Neural crest cell (in vitro differentiated cells): ENCODE measurements around the gene QPCT. TPM values are rescaled to one million over a fixed set of nuclear protein-coding genes. Genes with fewer than 3 reads are reported as not detected.

ENCODE experiments used
- DNase-seq: peaks from one replicate; pipeline ENCODE4 v3.0.0; 2021; ENCODE audit warnings: low read depth, mixed read lengths, low spot score
- H3K27ac Mint-ChIP-seq: one replicate; pipeline ENCODE4 v1.8.0; 2021; ENCODE audit warnings: mild to moderate bottlenecking, mixed read lengths; ENCODE audit not compliant: unreplicated experiment
- H3K27me3 Mint-ChIP-seq: 2 replicates; pipeline ENCODE4 v1.8.0; 2021; ENCODE audit warnings: low read depth, mild to moderate bottlenecking, mixed read lengths
- H3K36me3 Mint-ChIP-seq: 2 replicates; pipeline ENCODE4 v1.8.0; 2021; ENCODE audit warnings: low read depth, mild to moderate bottlenecking, mixed read lengths
- H3K4me1 Mint-ChIP-seq: 2 replicates; pipeline ENCODE4 v1.8.0; 2021; ENCODE audit warnings: mixed read lengths
- H3K4me3 Mint-ChIP-seq: one replicate; pipeline ENCODE4 v1.8.0; 2021; ENCODE audit warnings: mild to moderate bottlenecking, mixed read lengths
- H3K9me3 Mint-ChIP-seq: 2 replicates; pipeline ENCODE4 v1.8.0; 2021; ENCODE audit warnings: mixed read lengths
- CTCF ChIP-seq: fragments of 200-600 bp; sonication (generic); conservative IDR thresholded peaks from 2 replicates; pipeline ENCODE4 v1.5.0; 2021; ENCODE audit warnings: antibody characterized with exemption, mild to moderate bottlenecking
- total RNA-seq: library from RNA; stranded (reverse); gene quantifications from 2 replicates; pipeline ENCODE4 v1.2.1, GENCODE V29; 2021

QPCT gene
- total RNA-seq, 1 donor from 2014 or later = not detected

GRCh38 chr2:37316181-37316580 is 28.2 kb upstream of the QPCT start:
- Mint-ChIP-seq H3K36me3 (no peaks in the 10 kb centered on the region), H3K4me3 (no peak overlapping the region), H3K27ac (peak overlapping the region; percentile 85), H3K9me3 (no peaks in the 10 kb centered on the region), H3K4me1 (peaks cover 26% of the 10 kb centered on the region), H3K27me3 (no peaks in the 10 kb centered on the region)
- DNase-seq = no peak
- TF ChIP-seq CTCF = no peak

- no peak for DNase-seq
- H3K36me3 Mint-ChIP-seq = no peaks in the 10 kb centered on the region
- no peaks in the 10 kb centered on the region for H3K9me3 Mint-ChIP-seq
- no peak overlapping the region for H3K27ac Mint-ChIP-seq
- no peaks in the 10 kb centered on the region for H3K27me3 Mint-ChIP-seq
- no peak for TF ChIP-seq CTCF
- H3K4me1 Mint-ChIP-seq = peaks cover 39% of the 10 kb centered on the region
- H3K4me3 Mint-ChIP-seq = no peak overlapping the region
Observed at GRCh38 chr2:37317746-37318145, 26.7 kb upstream of the QPCT start.

GRCh38 chr2:37318401-37318800 is 26.0 kb upstream of the QPCT start:
- Mint-ChIP-seq H3K27me3 (peaks cover 2% of the 10 kb centered on the region), H3K9me3 (no peaks in the 10 kb centered on the region), H3K4me3 (no peak overlapping the region), H3K36me3 (no peaks in the 10 kb centered on the region), H3K4me1 (peaks cover 37% of the 10 kb centered on the region), H3K27ac (no peak overlapping the region)
- no peak for DNase-seq
- no peak for TF ChIP-seq CTCF

GRCh38 chr2:37319754-37320609 is 24.4 kb upstream of the QPCT start:
- no peak overlapping the region for H3K27ac Mint-ChIP-seq
- TF ChIP-seq CTCF = no peak
- H3K9me3 Mint-ChIP-seq = no peaks in the 10 kb centered on the region
- no peaks in the 10 kb centered on the region for H3K36me3 Mint-ChIP-seq
- peak overlapping the region; percentile 61 for H3K4me3 Mint-ChIP-seq
- peaks cover 8% of the 10 kb centered on the region for H3K27me3 Mint-ChIP-seq
- DNase-seq = no peak
- peaks cover 43% of the 10 kb centered on the region for H3K4me1 Mint-ChIP-seq

GRCh38 chr2:37321029-37321682 is 23.3 kb upstream of the QPCT start:
- no peak for TF ChIP-seq CTCF
- Mint-ChIP-seq H3K27me3 (peaks cover 18% of the 10 kb centered on the region), H3K4me3 (peak overlapping the region; percentile 54), H3K4me1 (peaks cover 41% of the 10 kb centered on the region), H3K36me3 (no peaks in the 10 kb centered on the region), H3K9me3 (no peaks in the 10 kb centered on the region), H3K27ac (no peak overlapping the region)
- no peak for DNase-seq
